ENCODE results near the gene CDC42BPB.
"Not testable (repeated sequence)": the region's sequence is repeated elsewhere in the genome, so short reads cannot be mapped to it uniquely, and the experiment has no call there.

CDC42BPB gene

DNA sequence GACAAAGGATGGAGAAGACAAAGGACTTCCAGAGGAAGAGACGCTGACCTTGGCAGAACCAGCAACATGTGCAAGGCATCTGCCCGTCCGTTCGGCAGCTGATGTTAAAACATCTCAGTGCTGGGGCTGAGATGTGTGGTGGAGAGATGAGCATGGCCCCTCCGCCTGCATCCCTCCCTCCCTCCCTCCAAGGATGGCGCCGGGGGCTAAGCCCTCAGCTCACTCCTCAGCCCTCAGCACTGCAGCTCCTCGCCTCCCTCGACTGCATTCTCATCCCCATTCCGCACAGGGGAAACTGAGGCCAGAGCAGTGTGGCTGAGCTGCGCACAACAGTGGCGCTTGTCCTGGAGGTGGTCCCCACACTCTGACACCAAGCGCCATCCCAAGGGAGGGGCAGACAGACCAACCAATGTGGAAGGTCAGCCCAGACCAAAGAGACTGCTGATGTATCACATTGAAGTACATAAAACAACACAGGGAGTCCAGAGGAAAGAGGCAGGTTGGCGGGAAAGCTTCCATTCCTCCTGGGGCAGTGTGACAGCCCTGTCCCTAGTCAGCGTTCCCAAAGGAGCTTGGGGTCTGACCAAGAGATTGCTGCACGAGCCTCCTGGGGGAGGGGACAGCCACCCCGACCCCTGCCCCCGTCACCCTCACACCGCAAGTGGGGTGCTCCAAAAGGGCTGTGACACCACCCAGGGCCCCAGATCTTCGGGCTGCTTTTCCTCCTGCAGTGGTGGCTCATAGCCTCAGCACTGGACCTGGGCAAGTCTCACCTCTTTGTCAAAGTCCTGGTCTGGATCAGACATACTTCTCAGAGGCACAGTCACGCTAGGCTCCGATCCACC lies 119.8 kb downstream of the CDC42BPB start:
- DNase-seq (ENCODE audit: extremely low spot score, insufficient read length, low read depth) (no peak), FAIRE-seq (no peak)

DNA sequence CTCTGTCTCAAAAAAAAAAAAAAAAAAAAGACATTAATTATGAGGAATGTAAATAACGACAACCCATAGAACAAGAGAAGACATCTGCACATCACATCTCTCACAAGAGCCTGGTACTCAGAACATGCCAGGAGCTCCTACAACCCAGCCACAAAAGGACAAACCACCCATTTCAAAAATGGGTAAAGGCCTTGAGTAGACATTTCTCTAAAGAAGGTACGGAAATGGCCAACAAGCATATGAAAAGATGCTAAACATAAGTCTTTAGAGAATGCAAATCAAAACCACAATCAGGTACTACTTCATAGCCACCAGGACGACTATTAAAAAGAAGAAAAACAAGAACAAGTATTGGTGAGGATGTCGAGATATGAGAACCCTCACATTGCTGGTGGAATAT lies 121.6 kb downstream of the CDC42BPB start:
- no peak for DNase-seq (ENCODE audit: extremely low spot score, insufficient read length, low read depth)

DNA sequence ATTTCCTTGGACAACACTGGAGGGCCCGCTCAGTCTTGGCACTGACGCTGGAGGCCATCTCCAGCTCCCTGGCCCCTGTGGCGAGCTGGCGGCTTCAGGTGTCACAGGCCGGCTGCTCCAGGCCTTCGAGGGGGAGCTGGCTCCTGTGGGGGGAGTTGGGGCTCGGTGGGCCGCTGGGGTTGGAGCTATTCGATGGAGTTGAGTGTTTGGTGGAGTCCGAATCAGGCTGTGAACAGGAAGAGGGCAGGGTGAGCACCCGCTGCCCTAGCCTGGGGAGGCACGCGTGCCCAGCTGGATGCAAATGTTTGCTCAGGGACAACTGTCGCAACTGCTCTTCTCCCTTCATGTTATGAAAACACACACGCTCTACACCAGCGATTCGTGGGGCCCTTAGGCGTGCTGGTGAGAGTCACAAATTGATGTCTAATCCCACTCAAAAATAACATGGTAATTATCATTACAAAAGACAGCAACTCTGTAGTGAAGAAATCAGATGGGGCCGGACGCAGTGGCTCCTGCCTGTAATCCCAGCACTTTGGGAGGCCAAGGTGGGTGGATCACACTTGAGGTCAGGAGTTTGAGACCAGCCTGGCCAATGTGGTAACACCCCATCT lies 123.6 kb downstream of the CDC42BPB start:
- FAIRE-seq (no peak), DNase-seq (ENCODE audit: extremely low spot score, insufficient read length, low read depth) (no peak)

More for the DNA sequence above, 121.6 kb downstream of the CDC42BPB start:
- FAIRE-seq, result no peak

DNA sequence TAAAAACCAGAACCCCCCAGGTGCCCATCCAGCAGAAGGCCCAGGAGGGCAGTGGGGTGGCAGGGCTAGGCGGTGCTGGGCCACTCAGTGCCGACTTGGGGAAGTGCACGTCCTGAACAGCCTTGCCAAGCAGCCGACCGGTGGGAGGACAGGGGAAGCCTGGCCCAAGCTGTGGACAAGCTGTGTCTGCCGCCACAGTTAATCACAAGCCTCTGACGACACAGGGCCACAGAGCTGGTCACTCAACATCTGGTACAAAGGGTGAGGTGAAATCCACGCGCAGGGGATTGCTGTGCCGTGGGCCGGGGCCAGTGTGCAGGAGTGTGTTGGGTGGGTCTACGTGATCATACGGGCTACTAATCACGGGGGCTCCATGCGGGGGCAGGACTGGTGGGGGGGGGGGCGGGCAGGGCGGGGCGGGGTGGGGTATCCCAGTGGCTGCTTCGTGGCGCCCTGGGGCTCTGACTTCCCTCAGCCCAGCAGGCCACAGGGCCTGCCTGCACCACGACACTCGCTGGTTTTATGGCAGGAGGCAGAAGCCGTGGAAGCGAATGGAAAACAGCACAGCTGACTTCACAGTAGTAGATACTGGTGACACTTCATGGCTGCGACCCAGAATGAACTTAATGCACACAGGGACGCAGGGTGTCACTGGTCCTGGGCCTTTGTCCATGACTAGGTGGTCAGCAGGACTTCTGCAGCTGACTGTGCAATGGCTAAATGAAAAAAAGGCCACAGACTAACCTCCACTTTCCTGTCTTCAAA lies 124.7 kb downstream of the CDC42BPB start:
- FAIRE-seq, result no peak
- DNase-seq (ENCODE audit: extremely low spot score, insufficient read length, low read depth), result no peak

DNA sequence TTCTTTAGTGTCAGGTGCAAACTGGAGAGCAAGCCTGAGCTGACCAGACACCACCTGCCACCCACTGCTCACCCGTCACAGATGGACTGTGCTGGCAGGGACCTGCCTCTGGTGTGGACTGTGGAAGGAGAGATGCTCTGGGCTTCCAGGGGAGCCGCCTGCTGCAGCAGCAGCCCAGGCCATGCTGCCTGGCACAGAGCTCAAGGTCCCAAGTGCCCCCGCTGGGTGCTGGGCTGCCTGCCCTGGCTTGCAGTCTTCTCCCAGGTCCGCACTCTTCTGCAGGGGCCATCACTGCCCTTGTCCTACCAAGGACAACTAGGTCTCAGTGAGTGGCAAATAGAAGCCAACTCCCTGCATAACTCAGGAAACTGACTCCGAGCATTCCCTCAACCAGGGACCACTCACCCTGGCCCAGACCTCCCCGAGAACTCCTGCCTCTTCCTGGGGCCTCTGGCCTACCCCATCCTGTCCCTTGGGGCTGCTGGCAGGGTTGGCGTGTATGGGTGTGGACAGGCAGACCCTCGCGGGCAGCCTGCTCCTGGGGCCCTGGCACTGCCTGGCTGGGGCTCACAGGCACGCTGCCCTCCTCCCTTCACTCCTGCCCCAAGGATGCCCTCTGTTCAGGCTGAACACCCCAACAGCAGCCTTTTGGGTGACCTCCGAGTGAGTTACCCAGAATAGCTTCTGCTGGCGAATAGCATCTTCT lies 125.6 kb downstream of the CDC42BPB start:
- no peak for FAIRE-seq
- no peak for DNase-seq (ENCODE audit: extremely low spot score, insufficient read length, low read depth)

DNA sequence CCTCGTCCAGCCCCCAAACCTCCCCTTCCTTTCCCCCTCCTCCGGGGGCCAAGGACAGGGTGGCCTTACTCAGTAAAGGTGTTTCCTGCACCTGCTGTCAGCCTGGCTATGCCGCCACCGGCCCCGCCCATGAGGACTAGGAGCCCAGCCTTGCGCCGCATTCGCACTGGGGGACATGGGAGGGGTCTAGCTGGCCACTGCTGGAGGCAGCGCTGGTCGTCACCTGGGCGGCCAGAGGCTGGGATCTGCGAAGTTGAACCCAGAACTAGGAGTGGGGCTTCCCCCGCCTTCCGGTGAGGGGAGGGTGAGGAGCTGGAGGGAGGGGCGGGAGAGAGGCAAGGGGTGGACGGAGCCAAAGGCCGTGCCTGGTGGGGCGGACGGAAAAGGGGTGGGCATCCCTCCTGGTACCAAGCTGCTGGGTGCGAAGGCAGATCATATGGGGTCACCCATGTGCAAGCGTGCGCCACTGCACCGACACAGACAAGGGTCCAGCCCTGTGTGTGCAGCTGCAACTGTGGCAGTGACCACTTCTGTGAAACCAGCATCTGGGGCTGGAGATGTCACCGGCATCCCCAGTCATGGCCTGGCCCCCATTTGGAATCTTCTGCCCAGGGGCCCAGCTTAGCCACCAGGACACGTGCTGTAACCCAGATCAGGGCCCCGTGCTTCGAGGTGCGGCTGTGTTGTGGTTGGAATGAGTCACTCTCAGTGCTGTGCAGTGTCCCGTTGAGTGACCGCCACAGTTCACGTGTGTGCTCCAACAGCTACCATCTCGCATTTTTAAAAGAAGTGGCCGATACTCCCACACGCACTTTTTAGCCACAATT lies 126.4 kb downstream of the CDC42BPB start:
- FAIRE-seq (no peak), DNase-seq (ENCODE audit: extremely low spot score, insufficient read length, low read depth) (no peak)

DNA sequence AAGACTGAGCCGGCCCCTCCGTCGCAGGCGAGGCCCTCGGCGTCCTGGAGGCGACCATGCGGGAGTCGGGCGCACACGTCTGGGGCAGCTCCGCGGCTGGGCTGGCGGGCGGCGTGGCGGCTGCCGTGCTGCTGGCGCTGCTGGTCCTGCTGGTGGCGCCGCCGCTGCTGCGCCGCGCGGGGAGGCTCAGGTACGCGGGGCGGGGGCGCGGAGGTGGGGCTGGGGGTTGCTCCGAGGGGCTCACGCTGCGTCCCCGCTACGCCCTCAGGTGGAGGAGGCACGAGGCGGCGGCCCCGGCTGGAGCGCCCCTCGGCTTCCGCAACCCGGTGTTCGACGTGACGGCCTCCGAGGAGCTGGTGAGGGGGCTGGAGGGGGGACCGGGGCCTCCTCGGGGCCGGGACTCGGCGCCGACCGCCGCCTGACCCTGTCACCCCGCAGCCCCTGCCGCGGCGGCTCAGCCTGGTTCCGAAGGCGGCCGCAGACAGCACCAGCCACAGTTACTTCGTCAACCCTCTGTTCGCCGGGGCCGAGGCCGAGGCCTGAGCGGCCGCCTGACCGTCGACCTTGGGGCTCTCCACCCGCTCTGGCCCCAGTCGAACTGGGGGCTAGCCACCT lies 127.1 kb downstream of the CDC42BPB start:
- DNase-seq (ENCODE audit: extremely low spot score, insufficient read length, low read depth) (no peak), FAIRE-seq (no peak)

DNA sequence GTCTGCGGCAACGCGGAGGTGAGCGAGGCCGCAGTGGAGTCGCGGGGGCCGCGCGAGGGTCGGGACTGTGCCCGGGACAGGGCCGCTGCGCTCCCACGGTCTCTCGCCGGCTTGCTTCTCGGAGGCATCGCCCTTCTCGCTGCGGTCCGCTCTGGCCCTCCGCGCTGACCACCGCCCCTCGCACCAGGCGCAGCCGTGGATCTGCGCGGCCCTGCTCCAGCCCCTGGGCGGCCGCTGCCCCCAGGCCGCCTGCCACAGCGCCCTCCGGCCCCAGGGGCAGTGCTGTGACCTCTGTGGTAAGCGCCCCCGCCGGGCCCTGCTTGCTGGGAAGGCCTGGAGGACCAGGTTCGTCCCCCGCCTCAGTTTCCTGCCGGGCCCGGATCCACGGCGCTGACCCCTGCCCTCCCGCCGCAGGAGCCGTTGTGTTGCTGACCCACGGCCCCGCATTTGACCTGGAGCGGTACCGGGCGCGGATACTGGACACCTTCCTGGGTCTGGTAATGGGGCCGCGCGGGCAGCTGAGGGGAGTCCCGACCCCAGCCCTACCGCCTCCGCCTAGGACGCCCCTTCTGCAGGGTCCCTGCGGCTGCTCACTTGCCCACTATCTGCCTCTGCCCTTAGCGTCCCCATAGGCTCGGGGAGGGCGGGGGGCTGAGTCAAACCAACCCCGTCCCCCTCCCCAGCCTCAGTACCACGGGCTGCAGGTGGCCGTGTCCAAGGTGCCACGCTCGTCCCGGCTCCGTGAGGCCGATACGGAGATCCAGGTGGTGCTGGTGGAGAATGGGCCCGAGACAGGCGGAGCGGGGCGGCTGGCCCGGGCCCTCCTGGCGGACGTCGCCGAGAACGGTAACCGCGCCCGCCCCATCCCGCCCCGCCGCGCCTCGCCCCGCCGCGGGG lies 127.9 kb downstream of the CDC42BPB start:
- DNase-seq (ENCODE audit: extremely low spot score, insufficient read length, low read depth) (no peak), FAIRE-seq (no peak)

DNA sequence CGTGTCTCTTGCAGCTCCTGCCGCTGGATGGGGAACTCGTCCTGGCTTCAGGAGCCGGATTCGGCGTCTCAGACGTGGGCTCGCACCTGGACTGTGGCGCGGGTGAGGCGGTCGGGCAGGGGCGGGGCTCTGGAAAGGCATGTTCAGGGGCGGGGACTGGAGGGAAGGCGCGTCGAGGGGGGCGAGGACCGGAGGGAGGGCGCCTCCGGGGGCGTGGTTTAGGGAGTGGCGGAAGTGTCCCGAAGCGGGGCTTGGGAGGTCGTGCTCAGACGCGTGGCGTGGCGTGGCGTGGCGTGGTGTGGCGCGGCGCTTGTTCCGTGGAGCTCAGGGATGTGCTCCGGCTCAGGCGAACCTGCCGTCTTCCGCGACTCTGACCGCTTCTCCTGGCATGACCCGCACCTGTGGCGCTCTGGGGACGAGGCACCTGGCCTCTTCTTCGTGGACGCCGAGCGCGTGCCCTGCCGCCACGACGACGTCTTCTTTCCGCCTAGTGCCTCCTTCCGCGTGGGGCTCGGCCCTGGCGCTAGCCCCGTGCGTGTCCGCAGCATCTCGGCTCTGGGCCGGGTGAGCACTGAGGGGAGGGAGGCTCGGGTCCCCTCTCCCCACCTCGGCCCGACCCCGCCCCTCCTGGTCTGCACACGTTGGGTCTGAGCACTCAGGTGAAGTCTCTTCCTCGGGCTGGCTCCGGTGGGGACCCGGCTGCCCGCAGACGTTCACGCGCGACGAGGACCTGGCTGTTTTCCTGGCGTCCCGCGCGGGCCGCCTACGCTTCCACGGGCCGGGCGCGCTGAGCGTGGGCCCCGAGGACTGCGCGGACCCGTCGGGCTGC lies 128.7 kb downstream of the CDC42BPB start:
- FAIRE-seq (peak; percentile 52), DNase-seq (ENCODE audit: extremely low spot score, insufficient read length, low read depth) (peak; percentile 72)

DNA sequence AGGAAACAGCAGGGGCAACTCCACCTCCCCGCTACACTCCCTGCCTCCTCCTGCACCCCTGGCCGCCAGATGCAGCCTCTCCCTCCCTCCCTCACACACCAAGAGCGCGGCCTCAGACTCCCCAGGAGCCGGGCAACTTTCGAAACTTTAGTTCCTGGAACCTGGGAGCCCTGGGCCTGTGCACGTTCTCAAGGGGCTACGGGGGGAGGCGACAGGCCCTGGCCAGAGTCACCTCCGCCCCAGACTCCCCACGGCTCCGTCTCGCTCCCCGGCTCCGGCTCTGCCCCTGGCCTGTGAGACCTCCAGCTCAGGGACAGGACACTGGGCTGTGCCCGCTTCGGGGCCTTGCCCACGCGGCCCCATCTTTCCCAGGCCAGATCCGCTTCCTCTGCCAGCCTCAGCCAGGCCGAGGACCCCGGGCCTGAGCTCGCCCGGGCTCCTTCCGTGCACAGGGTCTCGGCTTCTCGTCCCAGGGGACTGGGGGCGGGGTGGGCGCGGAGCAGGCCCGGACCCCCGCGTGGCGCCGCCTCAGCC lies 129.4 kb downstream of the CDC42BPB start:
- FAIRE-seq (no peak), DNase-seq (ENCODE audit: extremely low spot score, insufficient read length, low read depth) (no peak)

DNA sequence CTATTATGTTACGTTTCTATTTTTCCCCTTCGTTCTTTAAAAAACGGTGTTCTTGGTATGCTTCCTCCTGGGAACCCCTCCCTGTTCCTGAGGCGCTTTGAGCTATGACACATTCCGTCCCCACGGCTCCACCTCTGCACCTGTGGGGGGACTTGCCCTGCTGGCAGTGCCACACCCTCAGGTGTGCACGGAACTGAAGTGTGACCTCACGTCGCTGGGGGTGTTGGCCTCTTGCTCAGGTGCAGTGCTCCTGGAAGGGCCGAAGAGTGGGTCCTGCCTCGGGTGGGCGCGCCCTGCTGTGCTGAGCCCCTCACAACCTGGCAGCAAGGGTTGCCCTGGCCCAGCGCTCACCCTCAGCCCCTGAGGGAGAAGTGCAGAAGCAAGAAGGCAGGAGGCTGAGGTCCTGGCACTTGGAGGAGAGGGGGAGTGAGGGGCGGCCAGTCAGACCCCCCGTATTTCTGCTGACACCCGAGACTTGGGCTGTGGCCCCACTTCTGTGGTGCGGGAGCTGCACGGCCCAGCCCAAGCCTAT lies 129.9 kb downstream of the CDC42BPB start:
- no peak for FAIRE-seq

DNA sequence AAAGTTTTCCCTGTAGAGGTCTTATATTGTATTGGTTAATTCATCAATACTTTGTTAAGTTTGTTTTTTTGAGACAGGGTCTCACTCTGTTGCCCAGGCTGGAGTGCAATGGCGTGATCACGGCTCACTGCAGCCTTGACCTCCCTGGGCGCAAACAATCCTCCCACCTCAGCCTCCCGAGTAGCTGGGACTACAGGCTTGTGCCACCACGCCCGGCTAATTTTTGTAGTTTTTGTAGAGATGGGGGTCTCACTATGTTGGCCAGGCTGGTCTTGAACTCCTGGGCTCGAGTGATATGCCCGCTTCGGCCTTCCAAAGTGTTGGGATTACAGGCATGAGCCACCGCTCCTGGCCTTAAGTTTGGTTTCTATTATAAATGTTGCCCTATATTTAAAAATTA lies 130.5 kb downstream of the CDC42BPB start:
- FAIRE-seq; DNase-seq (ENCODE audit: extremely low spot score, insufficient read length, low read depth): not testable (repeated sequence)

More for the DNA sequence above, 129.9 kb downstream of the CDC42BPB start:
- DNase-seq (ENCODE audit: extremely low spot score, insufficient read length, low read depth), result no peak

DNA sequence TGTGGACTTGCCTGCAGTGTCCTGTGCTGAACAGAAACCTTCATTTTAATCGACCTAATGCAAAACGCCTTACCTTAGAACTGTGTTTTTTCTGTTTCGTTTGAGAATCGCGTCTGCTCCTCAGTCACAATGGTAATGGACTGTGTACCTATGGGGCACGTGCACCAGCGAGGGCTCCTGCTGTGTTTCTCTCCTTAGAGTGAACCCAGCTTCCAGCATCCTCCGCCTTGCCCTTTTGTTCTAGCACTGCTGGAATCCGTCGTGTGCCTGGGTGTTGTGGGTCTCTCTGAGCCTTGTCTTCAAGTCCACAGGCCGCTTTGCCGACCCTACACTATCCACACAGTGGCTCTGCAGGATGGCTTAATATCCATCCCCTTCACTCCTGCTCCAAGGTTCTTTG lies 131.2 kb downstream of the CDC42BPB start:
- DNase-seq (ENCODE audit: extremely low spot score, insufficient read length, low read depth) (no peak), FAIRE-seq (no peak)

DNA sequence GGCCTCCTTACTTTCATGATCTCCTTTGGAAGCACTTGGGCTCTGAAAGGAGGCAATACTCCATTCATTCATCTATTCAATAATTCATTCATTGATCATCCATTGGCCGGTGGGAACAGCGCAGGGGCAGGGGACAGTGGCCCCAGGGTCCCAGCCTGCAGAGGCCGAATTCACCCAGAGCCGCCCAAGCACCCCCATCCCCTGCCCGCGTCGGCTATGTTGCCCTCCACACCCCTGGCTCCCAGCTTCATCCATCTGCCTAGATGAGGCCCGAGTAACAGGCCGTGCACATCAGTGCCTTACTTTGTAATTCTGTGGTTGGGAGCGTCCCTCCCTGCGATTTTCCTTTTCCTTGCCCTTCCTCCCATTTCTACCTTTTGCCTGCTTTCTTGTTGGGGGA lies 131.7 kb downstream of the CDC42BPB start:
- DNase-seq (ENCODE audit: extremely low spot score, insufficient read length, low read depth) (no peak), FAIRE-seq (no peak)

DNA sequence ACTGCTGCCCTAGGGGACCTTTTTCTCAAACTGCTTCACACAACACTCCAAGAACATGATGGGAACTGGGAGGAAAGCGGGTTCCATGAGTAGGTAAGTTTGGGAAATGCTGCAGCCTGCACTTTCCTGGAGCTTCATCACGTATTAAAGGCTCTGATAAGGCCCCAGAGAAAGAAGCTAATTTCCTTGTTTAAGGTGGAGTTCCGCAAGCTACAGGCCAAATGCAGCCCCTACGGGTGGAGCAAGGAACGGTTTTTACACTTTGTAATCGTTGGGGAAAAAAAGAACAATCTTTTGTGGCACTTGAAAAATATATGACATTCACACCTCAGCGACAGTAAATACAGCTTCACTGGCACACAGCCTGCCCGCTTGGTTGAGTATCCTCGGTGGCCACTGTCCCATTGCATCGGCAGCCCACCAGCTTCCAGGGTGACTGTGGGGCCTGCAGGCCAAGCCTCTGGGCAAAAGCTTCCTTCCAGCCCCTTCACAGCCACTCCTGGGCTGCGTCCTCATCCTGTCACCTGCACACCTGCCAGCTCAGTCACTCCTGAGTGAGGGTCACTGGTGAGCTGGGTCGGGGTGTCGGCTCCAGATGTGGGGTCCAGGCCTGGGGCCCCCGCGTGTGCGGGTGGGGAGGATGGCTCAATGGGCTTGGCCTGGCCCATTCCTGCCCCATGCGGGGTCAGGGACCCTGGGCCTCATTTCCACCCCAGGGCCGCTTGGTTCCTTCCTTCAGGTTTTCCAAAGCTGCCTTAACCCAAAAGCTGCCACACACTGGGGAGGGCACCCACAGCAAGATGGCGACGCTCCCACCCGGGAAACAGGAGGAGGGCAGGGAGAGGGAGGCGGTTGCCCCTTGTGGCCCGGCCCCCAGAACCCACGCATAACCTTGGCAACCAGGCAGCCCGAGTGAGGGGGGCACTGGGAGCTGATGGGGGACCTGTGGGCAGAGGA lies 132.4 kb downstream of the CDC42BPB start:
- DNase-seq (ENCODE audit: extremely low spot score, insufficient read length, low read depth), result no peak
- FAIRE-seq, result no peak

All from GM18507 (cell line).